ENCODE results near the gene TPRA1.

DNA sequence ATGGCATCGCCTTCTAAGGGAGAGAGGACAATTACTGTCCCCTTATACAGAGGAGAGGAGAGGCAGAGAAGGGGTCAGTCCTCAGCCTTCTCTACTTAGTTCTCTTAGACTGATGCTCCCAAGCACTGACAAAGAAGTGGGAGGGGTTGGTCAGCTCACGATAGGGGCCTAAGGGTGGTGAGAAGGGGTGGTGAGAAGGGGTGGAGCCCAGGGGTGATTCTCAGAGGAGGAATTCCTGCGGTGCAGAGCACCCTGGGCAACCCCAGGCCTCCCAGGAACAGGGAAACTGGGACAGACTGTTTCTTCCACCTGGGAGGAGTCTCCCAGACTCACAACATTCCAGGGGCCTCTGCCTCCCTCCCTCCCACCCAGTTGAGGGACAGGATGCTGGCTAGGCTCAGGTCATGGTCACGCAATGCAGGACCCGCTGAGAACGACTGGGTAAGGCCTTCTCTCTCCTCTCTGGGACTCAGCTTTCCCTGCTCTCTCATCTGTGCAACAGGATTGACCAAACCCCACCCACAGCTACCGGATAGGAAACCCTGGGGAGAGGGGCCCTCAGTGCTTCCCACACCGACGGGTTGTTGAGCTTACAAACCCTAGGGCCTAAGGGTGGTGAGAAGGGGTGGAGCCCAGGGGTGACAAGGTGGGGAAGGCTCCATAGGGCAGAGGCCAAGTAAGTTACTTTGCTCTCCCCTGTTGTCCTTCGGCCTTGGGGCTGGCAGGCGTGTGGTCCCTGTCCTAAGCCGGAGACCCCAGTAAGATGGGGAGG, 1.5 kb downstream of the TPRA1 start:
- TF ChIP-seq, protein P1, sequence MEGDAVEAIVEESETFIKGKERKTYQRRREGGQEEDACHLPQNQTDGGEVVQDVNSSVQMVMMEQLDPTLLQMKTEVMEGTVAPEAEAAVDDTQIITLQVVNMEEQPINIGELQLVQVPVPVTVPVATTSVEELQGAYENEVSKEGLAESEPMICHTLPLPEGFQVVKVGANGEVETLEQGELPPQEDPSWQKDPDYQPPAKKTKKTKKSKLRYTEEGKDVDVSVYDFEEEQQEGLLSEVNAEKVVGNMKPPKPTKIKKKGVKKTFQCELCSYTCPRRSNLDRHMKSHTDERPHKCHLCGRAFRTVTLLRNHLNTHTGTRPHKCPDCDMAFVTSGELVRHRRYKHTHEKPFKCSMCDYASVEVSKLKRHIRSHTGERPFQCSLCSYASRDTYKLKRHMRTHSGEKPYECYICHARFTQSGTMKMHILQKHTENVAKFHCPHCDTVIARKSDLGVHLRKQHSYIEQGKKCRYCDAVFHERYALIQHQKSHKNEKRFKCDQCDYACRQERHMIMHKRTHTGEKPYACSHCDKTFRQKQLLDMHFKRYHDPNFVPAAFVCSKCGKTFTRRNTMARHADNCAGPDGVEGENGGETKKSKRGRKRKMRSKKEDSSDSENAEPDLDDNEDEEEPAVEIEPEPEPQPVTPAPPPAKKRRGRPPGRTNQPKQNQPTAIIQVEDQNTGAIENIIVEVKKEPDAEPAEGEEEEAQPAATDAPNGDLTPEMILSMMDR (conservative IDR thresholded peaks at IDR 0.05; ENCODE audit: low read depth, low read length), result no peak
- TF ChIP-seq EZH2 (IDR thresholded peaks at IDR 0.05; ENCODE audit: borderline replicate concordance, low read depth, low read length, poor library complexity, severe bottlenecking), result no peak

All from A673 (cell line).